CD4-positive, CD25-positive, alpha-beta regulatory T cell (primary cell): ENCODE data around the gene ZP2. TPM values are rescaled to one million over a fixed set of nuclear protein-coding genes. Genes with fewer than 3 reads are reported as not detected.
"Not testable (repeated sequence)": the region's sequence is repeated elsewhere in the genome, so short reads cannot be mapped to it uniquely, and the experiment has no call there.

ENCODE experiments used
- ATAC-seq, 2 donors: fragments of 150-1000 bp; cut with Tn5 transposase; one replicate each; pipeline ENCODE4 v1.10.0; 2021; ENCODE audit warnings: low read depth in 2 of 2, moderate number of reproducible peaks in 2 of 2, moderate library complexity in 1 of 2
- DNase-seq, 3 donors: peaks; one replicate each; pipeline versions ENCODE4 v3.0.0 to v3.0.0-alpha.2; 2012 to 2022; ENCODE audit warnings: mixed read lengths in 1 of 3
- H3K27ac ChIP-seq: one replicate; pipeline ENCODE4 v1.7.0; 2013; ENCODE audit warnings: mild to moderate bottlenecking, low read length; ENCODE audit not compliant: insufficient read depth, poor library complexity, severe bottlenecking
- H3K27me3 ChIP-seq: one replicate; pipeline ENCODE4 v1.7.0; 2013; ENCODE audit warnings: low read length; ENCODE audit not compliant: control insufficient read depth, insufficient read depth
- H3K36me3 ChIP-seq: one replicate; pipeline ENCODE4 v1.7.0; 2013; ENCODE audit warnings: mild to moderate bottlenecking, low read length, moderate library complexity; ENCODE audit not compliant: control insufficient read depth, insufficient read depth
- H3K4me1 ChIP-seq: 2 replicates; pipeline ENCODE4 v1.7.0; 2013; ENCODE audit warnings: mild to moderate bottlenecking, low read length; ENCODE audit not compliant: insufficient read depth, control insufficient read depth, poor library complexity, severe bottlenecking
- H3K4me3 ChIP-seq: one replicate; pipeline ENCODE4 v1.7.0; 2013; ENCODE audit warnings: low read depth, mild to moderate bottlenecking, low read length, moderate library complexity
- H3K9me3 ChIP-seq, 2 experiments: 1 replicate in 1 of 2; 2 replicates in 1 of 2; pipeline ENCODE4 v1.7.0; 2013; ENCODE audit warnings: low read length in 2 of 2, mild to moderate bottlenecking in 1 of 2, moderate library complexity in 1 of 2; ENCODE audit not compliant: control insufficient read depth in 2 of 2
- H3K27ac Mint-ChIP-seq, 3 donors: one replicate each; pipeline ENCODE4 v1.8.0; 2020 to 2022; ENCODE audit warnings: mild to moderate bottlenecking in 3 of 3, mixed read lengths in 3 of 3, moderate library complexity in 2 of 3
- H3K27me3 Mint-ChIP-seq: one replicate; pipeline ENCODE4 v1.8.0; 2022; ENCODE audit warnings: mild to moderate bottlenecking, mixed read lengths
- H3K36me3 Mint-ChIP-seq: one replicate; pipeline ENCODE4 v1.8.0; 2020; ENCODE audit warnings: mixed read lengths
- H3K4me1 Mint-ChIP-seq, 4 donors: one replicate each; pipeline ENCODE4 v1.8.0; 2020 to 2022; ENCODE audit warnings: mixed read lengths in 4 of 4, mild to moderate bottlenecking in 1 of 4
- H3K4me3 Mint-ChIP-seq, 4 donors: one replicate each; pipeline ENCODE4 v1.8.0; 2020 to 2022; ENCODE audit warnings: mild to moderate bottlenecking in 4 of 4, mixed read lengths in 4 of 4, moderate library complexity in 3 of 4
- H3K9me3 Mint-ChIP-seq, 7 donors: one replicate each; pipeline ENCODE4 v1.8.0; 2020 to 2022; ENCODE audit warnings: mixed read lengths in 7 of 7, mild to moderate bottlenecking in 3 of 7, moderate library complexity in 2 of 7
- polyA plus RNA-seq, 4 donors: library from polyadenylated mRNA; unstranded; fragments of 300-500 nt; fragmentation: Illumina TruSeq; gene quantifications; one replicate each; pipeline ENCODE4 v1.2.3, GENCODE V29; 2021
- total RNA-seq: library from RNA; stranded (reverse); gene quantifications from one replicate; pipeline ENCODE4 v1.2.3, GENCODE V29; 2022

ZP2 gene
- total and polyA plus RNA-seq, 5 donors from 2014 or later, result not detected

DNA sequence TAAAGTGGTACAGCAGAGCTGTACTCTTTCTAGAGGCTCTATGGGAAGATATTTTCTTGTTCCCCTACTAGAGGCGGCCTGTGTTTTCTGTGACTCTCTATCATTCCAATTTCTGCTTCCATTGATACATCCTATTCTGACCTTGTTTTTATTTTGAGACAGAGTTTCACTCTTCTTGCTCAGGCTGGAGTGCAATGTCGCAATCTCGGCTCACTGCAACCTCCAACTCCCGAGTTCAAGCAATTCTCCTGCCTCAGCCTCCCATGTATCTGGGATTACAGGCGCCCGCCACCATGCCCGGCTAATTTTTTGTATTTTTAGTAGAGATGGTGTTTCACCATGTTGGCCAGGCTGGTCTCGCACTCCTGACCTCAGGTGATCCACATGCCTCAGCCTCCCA, 16.0 kb downstream of the ZP2 start:
- ATAC-seq, H3K27ac Mint-ChIP-seq: not testable (repeated sequence)

DNA sequence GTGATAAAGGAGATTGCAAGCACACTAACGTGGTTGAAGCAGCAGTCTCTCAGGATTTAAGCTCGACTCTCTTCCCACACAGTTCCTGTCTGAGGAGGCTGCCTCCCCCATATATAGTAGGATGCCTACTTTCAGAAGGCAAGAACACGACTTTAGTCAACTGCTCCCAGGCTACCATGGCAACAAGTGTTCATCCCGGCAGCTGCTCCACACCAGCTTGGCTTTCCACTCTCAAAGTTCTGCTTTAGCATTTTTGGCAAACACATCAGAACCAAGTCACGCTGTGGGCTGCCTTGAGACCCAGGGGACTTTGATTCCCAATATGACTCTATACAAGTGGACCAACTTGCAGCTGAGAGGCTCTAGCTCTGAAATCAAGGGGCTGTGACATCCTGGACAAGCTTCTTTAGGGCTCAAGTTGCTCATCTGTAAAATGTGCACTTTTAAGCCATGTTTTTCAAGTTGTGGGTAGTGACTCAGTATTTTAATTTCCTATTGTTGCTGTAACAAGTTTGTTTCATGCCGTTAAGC, 16.5 kb downstream of the ZP2 start:
- no peaks in the 10 kb centered on the region for H3K4me1 Mint-ChIP-seq
- H3K27me3 ChIP-seq, result peaks cover 3% of the 10 kb centered on the region
- no peak overlapping the region for H3K27ac Mint-ChIP-seq
- no peaks in the 10 kb centered on the region for H3K36me3 ChIP-seq
- H3K4me1 ChIP-seq, result no peaks in the 10 kb centered on the region
- peaks cover 12% of the 10 kb centered on the region for H3K27me3 Mint-ChIP-seq
- H3K4me3 Mint-ChIP-seq, result no peak overlapping the region
- H3K27ac ChIP-seq, result no peak overlapping the region
- H3K4me3 ChIP-seq, result no peak overlapping the region
- no peak for ATAC-seq
- no peaks in the 10 kb centered on the region for H3K36me3 Mint-ChIP-seq
- no peak for DNase-seq
- peaks cover 0 to 6% (median 0%) of the 10 kb centered on the region in 7 donors for H3K9me3 Mint-ChIP-seq
- H3K9me3 ChIP-seq, result no peaks in the 10 kb centered on the region

More for the DNA sequence above, 16.0 kb downstream of the ZP2 start:
- not testable (repeated sequence) for H3K27ac ChIP-seq, H3K4me3 Mint-ChIP-seq, H3K36me3 Mint-ChIP-seq, H3K4me1 ChIP-seq, H3K36me3 ChIP-seq, H3K4me3 ChIP-seq, DNase-seq, H3K27me3 ChIP-seq, H3K9me3 Mint-ChIP-seq, H3K9me3 ChIP-seq, H3K4me1 Mint-ChIP-seq, H3K27me3 Mint-ChIP-seq

- H3K4me3 ChIP-seq, result no peak overlapping the region
- H3K4me1 ChIP-seq, result peaks cover 6% of the 10 kb centered on the region
- no peaks in the 10 kb centered on the region for H3K36me3 ChIP-seq
- Mint-ChIP-seq H3K36me3 (no peaks in the 10 kb centered on the region), H3K4me1 (peaks cover 0 to 6% (median 2%) of the 10 kb centered on the region in 4 donors), H3K9me3 (peaks cover 0 to 4% (median 0%) of the 10 kb centered on the region in 7 donors), H3K27ac (no peak overlapping the region), H3K4me3 (no peak overlapping the region), H3K27me3 (peaks cover 11% of the 10 kb centered on the region)
- DNase-seq (no peak), ATAC-seq (no peak)
- H3K9me3 ChIP-seq, result no peaks in the 10 kb centered on the region
- peaks cover 3% of the 10 kb centered on the region for H3K27me3 ChIP-seq
- H3K27ac ChIP-seq, result no peak overlapping the region
Observed at GRCh38 chr16:21192991-21193390, 18.4 kb downstream of the ZP2 start.

- DNase-seq (no peak), ATAC-seq (no peak)
- Histone ChIP-seq H3K9me3 (no peaks in the 10 kb centered on the region), H3K4me3 (no peak overlapping the region), H3K36me3 (no peaks in the 10 kb centered on the region), H3K27me3 (peaks cover 3% of the 10 kb centered on the region), H3K4me1 (peaks cover 6% of the 10 kb centered on the region), H3K27ac (no peak overlapping the region)
- Mint-ChIP-seq H3K4me1 (peaks cover 0 to 6% (median 2%) of the 10 kb centered on the region in 4 donors), H3K9me3 (peaks cover 0 to 5% (median 0%) of the 10 kb centered on the region in 7 donors), H3K36me3 (no peaks in the 10 kb centered on the region), H3K4me3 (no peak overlapping the region), H3K27me3 (peaks cover 11% of the 10 kb centered on the region), H3K27ac (no peak overlapping the region)
Observed at GRCh38 chr16:21190599-21190998, 20.8 kb downstream of the ZP2 start.

- Histone ChIP-seq H3K4me1 (peaks cover 6% of the 10 kb centered on the region), H3K27ac (no peak overlapping the region), H3K36me3 (no peaks in the 10 kb centered on the region), H3K9me3 (no peaks in the 10 kb centered on the region), H3K27me3 (peaks cover 3% of the 10 kb centered on the region), H3K4me3 (no peak overlapping the region)
- Mint-ChIP-seq H3K27me3 (peaks cover 11% of the 10 kb centered on the region), H3K9me3 (peaks cover 0 to 6% (median 0%) of the 10 kb centered on the region in 7 donors), H3K27ac (no peak overlapping the region), H3K4me3 (no peak overlapping the region), H3K4me1 (peaks cover 0 to 6% (median 2%) of the 10 kb centered on the region in 4 donors), H3K36me3 (no peaks in the 10 kb centered on the region)
- ATAC-seq (no peak), DNase-seq (no peak)
Observed at GRCh38 chr16:21190013-21190412, 21.4 kb downstream of the ZP2 start.

DNA sequence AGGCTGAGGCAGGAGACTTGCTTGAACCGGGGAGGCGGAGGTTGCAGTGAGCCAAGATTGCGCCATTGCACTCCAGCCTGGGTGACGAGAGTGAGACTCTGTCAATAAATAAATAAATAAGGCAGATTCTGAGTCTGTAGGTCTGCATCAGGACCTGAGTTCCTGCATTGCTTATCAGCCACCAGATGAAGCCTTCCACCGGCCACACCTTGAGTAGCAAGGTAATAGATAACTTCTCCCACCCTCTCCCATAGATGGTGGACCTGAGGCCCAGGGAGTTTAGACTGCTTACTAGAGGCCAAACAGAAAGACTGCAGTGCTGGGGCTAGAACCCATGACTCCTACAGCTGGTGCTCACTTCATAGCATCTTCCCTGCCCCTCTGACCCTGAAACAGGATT, 22.1 kb downstream of the ZP2 start:
- peaks cover 11% of the 10 kb centered on the region for H3K27me3 Mint-ChIP-seq
- Histone ChIP-seq H3K4me3 (no peak overlapping the region), H3K36me3 (no peaks in the 10 kb centered on the region), H3K9me3 (no peaks in the 10 kb centered on the region), H3K27ac (no peak overlapping the region), H3K4me1 (peaks cover 6% of the 10 kb centered on the region), H3K27me3 (peaks cover 3% of the 10 kb centered on the region)
- H3K9me3 Mint-ChIP-seq, result peaks cover 0 to 3% (median 0%) of the 10 kb centered on the region in 7 donors
- no peak overlapping the region for H3K4me3 Mint-ChIP-seq
- H3K27ac Mint-ChIP-seq, result no peak overlapping the region
- DNase-seq (no peak), ATAC-seq (no peak)
- H3K36me3 Mint-ChIP-seq, result no peaks in the 10 kb centered on the region
- H3K4me1 Mint-ChIP-seq, result peaks cover 0 to 6% (median 2%) of the 10 kb centered on the region in 4 donors

GRCh38 chr16:21186326-21186691, 25.1 kb downstream of the ZP2 start:
- H3K27me3 ChIP-seq, result no peaks in the 10 kb centered on the region
- Mint-ChIP-seq H3K9me3 (peaks cover 0 to 3% (median 0%) of the 10 kb centered on the region in 7 donors), H3K4me1 (peaks cover 0 to 6% (median 2%) of the 10 kb centered on the region in 4 donors), H3K27ac (peak overlapping the region in 1 of 3 donors; percentile 40), H3K36me3 (peaks cover 24% of the 10 kb centered on the region), H3K4me3 (no peak overlapping the region), H3K27me3 (peaks cover 5% of the 10 kb centered on the region)
- ATAC-seq, result no peak
- H3K9me3 ChIP-seq, result no peaks in the 10 kb centered on the region
- no peak for DNase-seq
- no peak overlapping the region for H3K27ac ChIP-seq
- no peak overlapping the region for H3K4me3 ChIP-seq
- H3K4me1 ChIP-seq, result peaks cover 6% of the 10 kb centered on the region
- H3K36me3 ChIP-seq, result peaks cover 9% of the 10 kb centered on the region

GRCh38 chr16:21185659-21186325, 25.6 kb downstream of the ZP2 start:
- H3K4me3 ChIP-seq, result no peak overlapping the region
- H3K4me1 Mint-ChIP-seq, result peaks cover 0 to 6% (median 2%) of the 10 kb centered on the region in 4 donors
- H3K9me3 Mint-ChIP-seq, result peaks cover 0 to 3% (median 0%) of the 10 kb centered on the region in 7 donors
- no peak overlapping the region for H3K27ac ChIP-seq
- H3K4me3 Mint-ChIP-seq, result no peak overlapping the region
- peaks cover 6% of the 10 kb centered on the region for H3K4me1 ChIP-seq
- no peak for DNase-seq
- peaks cover 5% of the 10 kb centered on the region for H3K27me3 Mint-ChIP-seq
- ATAC-seq, result no peak
- peaks cover 14% of the 10 kb centered on the region for H3K36me3 ChIP-seq
- peaks cover 29% of the 10 kb centered on the region for H3K36me3 Mint-ChIP-seq
- no peaks in the 10 kb centered on the region for H3K9me3 ChIP-seq
- no peaks in the 10 kb centered on the region for H3K27me3 ChIP-seq
- H3K27ac Mint-ChIP-seq, result peak overlapping the region in 2 of 3 donors; percentile 23 to 40
